DMS79 (cell line): ENCODE measurements around the gene CSTF2T.
"Not testable (repeated sequence)": the region's sequence is repeated elsewhere in the genome, so short reads cannot be mapped to it uniquely, and the experiment has no call there.

Experiments
- DNase-seq: peaks from one replicate; lab custom pipeline; 2025; lab: John Stamatoyannopoulos, UW

CSTF2T gene

DNA sequence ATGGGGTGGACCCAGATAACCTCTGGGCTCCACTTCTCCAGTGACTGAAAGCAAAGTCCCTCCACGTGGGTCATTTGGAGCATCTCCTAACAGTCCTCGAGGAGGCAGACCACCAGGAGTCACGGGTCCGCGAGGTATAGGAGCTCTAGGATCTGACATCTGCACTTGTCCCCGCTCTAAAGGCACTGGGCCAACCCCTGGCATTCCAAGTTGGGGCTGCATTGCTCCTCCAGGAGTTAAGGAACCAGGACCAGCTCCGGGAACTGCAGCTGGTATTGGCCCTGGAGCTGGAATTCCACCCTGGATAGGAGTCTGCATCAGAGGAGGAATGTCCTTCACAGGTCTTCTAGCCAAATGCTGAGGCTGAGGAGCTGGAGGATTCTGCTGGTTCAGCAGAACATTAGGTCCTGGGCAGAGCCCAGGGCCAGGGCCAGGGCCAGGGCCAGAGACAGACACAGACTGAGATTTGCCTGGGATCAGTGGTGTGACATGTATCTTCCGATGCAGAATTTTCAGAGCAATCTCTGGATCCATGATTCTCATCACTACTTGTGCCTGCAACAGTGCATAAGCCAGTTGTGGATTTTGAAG is 827 bp downstream of the CSTF2T start:
- no peak for DNase-seq

DNA sequence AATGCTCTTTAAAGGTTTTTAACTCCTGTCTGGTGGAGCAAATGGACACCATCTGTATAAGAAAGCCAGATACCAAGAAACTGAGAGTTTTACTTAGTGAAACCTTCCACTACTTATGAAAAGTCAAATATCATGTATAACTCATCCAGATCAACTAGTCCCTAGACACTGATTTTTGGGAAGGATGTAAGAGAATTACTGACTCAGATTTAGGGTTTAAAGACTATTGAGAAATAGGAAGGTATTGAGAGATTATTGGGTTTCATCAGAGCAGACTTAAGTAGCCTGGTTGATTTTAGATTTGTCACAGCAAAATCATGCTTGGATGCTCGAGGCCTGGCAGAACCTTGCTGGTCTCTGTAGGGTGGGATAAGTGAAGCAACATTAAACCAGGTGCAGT is 3.1 kb downstream of the CSTF2T start:
- DNase-seq: no peak

DNA sequence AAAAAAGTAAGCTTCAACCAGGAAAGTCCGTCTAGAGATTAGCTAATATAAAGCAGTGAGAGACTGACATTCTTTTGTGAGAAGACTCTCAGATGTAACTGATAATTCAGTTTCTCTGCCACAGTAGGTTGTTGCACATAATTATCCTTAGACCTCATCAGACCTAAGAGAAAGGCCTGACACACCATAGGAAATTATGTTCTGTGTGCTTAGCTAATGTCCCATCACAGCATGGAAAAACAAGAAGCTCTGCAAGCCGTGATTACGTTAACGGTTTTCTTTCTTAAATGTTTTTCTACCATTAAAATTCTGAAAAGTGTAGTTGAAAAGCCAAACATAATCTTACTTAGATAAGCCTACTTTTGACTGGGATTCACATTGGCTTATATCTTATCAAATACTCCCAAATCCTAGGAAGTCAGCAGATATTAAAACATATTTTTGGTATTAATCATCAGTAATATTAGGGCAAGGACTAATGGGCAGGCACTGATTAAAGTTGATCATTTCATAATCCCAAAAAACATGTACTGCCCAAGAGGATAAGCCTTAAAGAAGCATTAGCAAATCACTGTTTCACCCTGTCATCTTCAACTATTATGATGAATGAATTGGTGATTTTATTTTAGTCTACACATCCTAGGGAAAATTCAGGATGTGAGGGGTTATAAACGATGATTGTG is 5.2 kb downstream of the CSTF2T start:
- DNase-seq: no peak

DNA sequence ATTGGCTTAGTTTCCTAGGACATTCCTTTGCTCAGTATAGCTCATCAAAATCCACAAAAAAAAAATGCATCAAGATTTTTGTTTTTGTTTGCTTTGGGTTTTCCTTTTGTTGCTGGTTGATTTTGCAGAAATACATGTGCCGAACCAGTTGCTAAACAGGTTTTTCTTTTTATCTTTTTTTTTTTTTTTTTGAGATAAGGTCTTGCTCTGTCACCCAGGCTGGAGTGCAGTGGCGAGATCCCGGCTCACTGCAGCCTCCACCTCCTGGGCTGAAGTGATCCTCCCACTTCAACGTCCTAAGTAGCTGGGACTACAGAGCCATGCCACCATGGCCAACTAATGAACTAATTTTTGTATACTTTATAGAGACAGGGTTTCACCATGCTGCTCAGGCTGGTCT is 8.3 kb downstream of the CSTF2T start:
- no peak for DNase-seq

DNA sequence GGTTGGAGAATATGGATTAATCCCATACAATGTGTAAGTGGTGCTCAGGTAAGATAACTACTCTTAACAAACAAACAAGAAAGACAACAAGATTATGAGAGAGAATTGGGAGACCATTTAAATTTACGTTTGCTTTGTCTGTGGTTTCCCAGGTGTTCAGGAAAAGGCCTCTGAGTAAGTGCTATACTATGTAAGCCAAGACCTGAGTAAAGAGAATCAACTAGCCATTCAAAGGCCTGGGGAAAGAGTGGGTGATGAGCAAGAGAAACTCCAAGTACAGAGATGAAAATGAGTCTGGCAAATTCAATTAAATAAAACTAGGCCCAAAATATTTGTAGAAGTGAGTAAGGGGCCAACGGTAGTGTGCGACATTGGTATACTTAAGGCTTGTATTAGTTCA is 9.9 kb downstream of the CSTF2T start:
- DNase-seq: no peak

DNA sequence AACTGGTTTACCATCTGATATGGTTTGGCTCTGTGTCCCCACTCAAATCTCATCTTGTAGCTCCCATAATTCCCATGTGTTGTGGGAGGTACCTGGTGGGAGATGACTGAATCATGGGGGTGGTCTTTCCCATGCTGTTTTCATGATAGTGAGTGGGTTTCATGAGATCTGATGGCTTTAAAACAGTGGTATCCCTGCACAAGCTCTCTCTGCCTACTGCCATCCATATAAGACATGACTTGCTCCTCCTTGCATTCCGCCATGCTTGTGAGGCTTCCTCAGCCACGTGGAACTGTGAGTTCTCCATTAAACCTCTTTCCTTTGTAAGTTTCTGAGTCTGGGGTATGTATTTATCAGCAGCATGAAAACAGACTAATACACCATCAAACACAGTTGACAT is 10.6 kb downstream of the CSTF2T start:
- DNase-seq: not testable (repeated sequence)

DNA sequence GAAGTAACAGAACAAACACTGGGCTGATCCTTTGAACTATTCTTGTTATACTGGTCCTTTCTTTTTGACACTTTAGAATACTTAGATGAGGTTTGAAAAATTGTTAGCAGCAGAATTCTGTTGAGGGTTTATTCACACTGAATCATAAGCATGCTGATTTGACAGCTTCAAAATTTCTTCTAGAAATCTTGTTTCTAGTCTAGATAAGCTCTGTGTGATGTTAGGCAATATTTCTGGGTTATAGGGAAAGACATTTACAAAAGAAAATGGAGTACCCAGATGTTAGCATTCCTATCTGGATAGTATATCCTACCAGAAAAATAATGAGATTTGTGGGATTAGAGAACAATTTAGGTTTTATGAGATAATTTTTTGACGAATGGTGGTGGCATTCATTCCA is 12.1 kb downstream of the CSTF2T start:
- no peak for DNase-seq

DNA sequence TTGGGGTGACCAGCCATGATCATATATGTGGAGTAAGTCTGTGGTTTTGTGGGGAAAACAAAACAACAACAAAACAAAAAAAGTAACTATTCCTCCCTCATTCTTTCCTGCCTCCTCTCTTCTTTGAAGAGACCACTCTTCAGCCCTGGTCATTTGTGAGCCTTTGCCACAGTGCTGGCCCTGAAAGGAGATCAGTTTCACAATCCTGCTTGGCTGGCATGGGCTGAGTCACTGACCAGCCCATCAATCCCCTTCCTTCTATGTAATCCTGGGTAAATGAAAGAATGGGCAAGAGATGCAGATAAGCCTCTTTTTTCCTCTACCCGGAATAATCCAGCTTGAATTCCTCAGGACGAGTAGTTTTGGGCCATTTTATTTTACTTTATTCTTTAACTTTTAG is 13.6 kb downstream of the CSTF2T start:
- DNase-seq: no peak

DNA sequence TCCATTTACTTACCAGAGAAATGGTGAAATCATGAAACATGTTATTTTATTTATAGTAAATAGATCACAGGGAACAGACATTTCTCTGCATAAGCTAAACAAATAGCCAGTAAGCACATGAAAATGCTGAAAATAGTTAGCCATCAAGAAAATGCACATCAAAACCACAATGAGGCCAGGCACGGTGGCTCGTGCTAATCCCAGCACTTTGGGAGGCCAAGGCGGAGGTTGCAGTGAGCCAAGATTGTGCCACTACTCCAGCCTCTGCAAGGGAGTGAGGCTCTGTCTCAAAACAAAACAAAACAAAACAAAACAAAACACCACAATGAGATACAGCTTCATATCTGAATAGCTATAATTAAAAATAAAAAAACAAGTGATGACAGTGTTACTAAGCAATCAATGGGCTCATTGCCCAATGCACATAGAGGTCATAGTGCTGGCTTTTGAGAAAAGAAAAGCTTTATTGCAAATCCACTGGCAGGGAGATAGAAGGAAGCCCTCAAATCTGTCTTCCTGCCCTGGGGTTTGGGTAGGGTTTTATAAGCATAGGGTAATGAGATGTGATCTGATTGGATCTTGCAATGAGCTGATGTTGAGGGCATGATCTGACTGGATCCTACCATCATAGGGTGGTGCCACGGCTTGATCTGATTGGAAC is 16.2 kb downstream of the CSTF2T start:
- DNase-seq: no peak

DNA sequence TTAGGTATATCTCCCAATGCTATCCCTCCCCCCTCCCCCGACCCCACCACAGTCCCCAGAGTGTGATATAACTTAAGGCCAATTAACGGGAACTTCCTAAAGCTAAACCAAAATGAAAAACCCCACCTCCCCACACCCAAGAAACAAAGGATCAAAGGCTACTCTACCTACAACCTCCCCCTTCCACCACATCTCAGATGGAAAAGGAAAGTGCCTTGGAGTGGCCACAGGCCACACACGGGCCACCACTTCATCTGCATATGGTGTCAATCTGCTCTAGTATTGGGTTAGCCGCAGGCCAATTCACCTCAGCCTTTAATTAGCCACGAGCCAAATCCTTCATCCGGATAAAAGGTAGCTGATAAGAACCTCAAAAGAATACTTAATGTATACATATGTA is 19.6 kb downstream of the CSTF2T start:
- DNase-seq: no peak

DNA sequence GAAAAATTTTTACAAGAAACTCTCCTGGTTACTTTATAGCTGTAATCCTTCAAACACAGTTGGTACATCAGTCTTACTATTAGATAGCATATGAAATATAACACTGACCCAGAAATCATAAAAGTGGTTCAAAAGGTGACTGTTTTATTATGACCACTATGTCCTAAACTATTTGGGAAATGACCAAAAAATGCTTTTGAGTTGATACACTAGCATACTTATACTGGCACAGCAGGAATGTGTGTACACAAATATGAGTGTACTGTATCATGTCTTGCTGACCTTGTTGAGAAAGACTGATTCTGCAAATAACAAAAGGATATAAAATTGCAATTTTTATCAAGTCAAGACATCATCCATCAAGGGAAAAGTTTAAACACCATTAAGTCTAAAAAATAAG is 24.3 kb downstream of the CSTF2T start:
- DNase-seq: no peak

DNA sequence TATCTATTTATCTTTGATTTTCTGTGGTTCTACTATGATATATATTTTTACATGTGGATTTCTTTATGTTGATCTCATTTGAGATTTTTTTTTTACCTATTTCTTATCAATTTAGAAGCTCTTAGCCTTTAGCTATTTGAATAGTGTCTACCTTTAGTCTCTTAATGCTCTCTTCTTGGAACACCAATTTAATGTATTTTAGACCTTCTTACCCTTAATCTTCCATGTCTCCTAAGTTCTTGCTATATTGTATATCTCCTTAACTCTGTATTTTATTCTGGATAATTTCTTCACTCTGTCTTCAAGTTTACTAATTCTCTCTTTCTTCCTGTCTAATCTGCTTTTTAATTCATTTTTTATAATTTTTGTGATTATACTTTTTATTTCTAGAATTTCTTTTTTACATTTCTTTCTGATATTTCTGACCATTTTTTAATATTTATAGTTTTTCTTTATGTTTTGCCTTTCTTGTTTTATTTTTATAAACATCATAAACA is 27.3 kb downstream of the CSTF2T start:
- DNase-seq: no peak

DNA sequence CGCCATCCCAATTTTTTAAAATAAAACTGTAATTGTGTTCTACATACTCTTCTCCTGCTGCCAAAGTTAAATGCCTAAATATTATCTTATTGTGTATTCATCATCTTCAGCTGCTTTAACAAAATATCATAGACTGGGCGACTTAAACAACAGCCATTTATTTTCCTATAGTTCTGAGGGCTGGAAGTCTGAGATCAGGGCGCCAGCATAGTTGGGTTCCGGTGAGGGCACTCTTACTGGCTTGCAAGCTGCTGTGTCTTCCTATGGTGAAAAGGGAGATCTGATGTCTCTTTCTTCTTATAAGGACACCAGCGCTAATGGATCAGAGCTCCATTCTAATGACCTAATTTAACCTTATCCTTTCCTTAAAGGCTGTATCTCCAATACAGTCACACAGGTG is 30.4 kb downstream of the CSTF2T start:
- DNase-seq: no peak

DNA sequence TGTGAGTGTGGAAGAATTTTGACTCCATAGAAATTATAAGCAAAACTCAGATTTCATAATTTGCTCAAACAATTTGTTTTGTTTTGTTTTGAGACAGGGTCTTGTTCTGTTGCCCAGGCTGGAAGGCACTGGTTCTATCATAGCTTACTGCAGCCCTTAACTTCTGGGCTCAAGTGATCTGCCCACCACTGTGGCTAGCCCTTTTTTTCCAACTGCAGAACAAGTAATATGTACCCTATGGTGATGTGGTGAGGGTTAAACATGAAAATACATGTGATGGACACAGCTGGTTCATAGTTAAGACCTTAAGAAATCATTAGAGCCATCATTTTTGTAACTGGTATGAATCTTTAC is 31.1 kb downstream of the CSTF2T start:
- DNase-seq: no peak

DNA sequence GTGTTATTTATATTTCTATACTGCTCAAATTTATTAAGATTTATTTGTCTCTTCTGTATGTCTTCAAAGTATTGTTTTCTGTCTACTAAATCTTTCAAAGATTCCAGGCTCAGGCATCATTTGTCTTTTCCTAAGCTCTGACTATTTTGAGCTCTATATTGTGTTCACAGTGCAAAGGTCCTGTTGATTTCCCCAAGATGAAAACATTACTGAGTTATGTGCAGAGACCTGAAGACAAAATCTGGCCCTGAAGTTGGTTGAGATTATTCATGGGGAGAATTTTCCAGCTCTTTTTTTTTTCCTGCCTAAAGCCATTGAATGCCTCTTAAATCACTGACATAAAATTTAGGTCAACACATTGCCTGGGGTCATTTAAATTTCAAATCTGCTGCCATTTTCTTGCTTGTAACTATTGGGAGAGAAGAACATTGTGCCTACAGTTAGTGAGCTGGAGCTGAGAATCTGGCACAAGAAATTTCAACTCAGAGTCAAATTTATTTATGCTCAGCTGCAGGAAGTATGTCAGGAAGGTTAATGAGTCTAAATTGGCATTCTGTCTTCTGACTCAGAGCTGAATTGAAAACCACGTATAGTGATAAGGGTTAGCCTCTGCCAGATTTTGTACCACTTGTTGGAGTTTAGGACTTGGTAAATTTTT is 31.6 kb downstream of the CSTF2T start:
- DNase-seq: no peak

DNA sequence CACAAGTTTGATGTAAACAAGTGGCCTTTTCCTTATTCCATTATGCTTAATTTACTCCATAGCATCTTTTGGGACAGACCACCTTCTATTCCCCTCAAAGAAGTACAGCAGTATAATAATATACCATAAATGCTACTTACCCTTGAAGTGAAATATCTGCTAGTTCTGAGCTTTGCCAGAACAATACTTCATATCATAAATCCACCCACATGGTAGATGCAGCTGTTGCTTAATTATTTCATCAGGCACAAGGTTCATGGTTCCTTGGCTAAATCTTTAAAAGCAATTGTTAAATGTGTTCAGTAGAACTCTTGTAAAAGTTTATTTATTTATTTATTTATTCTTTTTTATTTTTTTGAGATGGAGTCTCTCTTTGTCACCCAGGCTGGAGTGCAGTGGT is 32.9 kb downstream of the CSTF2T start:
- no peak for DNase-seq

DNA sequence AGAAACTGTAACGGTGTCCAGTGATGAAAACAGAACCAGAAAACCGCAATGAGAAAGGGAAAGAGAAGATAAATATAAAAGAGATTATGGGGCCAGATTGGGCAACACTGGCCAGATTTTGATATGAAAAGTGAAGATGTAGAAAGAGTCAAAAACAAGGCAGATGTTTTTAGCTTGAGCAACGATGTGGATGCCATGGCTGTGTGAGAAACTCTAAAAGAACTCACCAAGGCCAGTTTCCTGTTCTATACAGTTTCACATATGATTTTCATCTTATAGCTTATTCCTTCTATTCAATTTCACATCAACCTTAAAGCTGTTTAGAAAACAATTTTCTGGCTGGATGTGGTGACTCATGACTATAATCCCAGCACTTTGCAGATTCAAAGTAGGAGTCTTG is 36.3 kb downstream of the CSTF2T start:
- DNase-seq: no peak

DNA sequence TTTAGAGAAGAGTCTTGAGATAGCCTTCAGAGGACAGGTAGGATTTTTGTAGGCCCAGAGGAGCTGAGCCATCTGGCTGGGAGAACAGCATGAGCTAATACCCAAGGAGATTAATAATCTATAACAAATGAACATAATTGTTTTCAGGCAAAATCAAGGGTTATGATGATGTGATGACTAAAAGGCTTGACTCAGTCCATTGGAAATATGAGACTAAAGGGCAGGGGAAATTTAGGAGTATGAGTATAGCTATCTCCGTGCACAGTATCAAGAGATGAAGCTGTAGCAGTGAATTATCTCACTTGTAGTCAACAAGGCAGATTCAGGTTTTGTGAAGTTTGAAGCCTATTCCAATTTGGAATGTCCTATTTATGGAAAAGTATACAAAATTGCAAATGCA is 40.1 kb downstream of the CSTF2T start:
- no peak for DNase-seq

DNA sequence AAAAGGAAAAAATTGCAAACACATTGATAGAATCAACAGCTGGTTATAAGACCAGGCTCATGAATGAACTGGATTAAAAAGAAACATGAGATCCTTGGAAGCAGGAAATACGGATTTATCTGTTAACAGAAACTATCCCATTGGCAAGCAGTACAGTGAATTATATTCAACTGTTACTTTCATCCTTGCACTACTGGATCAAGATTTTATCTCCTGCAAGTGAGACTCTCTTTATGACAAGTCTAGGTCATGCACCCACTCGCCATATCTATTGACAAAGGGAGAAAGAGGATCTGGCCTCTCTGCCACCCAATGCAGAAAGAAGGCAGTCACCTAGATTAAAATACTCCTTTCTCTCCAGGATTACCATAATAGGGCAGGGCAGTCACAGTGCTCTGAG is 41.4 kb downstream of the CSTF2T start:
- no peak for DNase-seq

DNA sequence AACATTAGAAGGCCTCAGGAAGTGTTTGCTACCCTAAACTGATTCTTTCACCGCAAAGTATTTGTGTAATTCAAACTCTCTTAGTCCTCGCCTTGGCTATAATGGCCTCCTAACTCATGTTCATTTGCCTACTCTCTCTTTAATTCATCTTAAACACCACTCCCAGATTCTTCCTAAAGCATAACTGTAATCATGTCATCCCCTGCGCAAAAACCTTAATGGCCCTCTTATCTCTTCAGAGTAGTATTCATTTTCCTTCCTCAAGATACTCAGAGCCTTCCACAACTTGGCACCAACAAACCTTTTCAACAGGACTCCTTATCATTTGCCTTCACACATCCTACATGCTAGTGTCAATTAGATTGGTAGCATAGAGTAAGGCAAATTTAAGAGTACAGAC is 42.9 kb downstream of the CSTF2T start:
- no peak for DNase-seq

DNA sequence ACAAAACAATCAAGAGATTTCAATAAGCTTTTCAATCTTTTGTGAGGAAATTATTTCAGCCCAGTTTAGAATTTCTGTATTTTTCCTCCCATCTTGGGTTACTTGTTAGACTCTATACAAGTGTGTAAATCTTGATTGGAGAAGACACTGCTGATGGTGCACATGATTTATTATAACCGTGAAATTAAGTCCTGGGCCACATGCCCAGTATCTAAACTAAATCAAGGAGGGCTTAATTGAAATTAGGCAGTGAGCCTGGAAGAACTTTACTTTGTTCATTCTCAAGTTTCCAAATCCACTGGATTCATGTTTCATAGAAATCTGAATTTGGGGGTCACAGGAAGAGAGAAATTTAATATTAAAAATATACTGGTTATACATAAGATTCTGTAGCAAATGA is 44.5 kb downstream of the CSTF2T start:
- DNase-seq: no peak

DNA sequence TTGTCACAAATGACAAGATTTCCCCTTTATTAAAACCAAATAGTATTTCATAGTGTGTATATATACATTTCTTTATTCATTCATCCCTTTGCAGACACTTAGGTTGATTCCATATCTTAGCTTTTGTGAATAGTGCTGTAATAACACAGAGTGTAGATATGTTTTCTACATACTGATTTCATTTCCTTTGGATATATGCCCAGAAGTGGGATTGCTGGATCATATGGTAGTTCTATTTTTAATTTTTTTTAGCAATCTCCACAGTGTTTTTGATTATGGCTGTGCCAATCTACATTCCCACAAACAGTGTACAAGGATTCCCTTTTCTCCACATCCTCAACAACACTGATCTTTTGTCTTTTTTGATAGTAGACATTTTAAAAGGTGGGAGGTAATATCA is 46.4 kb downstream of the CSTF2T start:
- no peak for DNase-seq

DNA sequence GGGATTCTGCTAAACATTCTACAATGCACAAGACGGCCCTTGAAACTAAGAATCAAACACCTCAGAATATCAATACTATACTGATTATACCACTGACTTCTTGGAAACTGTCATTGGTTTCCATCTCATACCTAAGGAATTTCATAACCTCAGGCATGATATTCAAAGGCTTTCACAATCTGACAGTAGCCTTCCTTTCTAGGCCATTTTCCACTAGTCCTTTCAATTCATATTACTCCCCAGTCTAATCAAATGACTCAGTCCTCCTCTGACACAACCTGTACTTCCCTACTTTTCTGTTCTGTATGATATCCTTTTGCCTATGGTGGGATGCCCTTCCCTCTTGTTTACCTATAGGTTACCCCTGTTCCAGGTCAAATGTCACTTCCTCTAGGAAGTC is 48.3 kb downstream of the CSTF2T start:
- DNase-seq: no peak
